Heart left ventricle (tissue), 16 donors: ENCODE measurements around the gene CLDN16. TPM values are rescaled to one million over a fixed set of nuclear protein-coding genes. Genes with fewer than 3 reads are reported as not detected.

ENCODE experiments used
- ATAC-seq, 4 donors: fragments of 200-7000 bp; cut with Tn5 transposase; one replicate each; pipeline ENCODE4 v1.9.1; 2020 to 2022; ENCODE audit warnings: moderate library complexity in 4 of 4, mild to moderate bottlenecking in 3 of 4, moderate number of reproducible peaks in 1 of 4
- DNase-seq, 5 donors: peaks; one replicate each; pipeline ENCODE4 v3.0.0-alpha.2; 2020
- H3K27ac ChIP-seq, 12 donors: fragments of 200-600 bp; sonication (generic) in 4 of 12; one replicate each; pipeline versions ENCODE4 v1.5.0 to v1.8.0; 2016 to 2022; ENCODE audit warnings: mild to moderate bottlenecking in 2 of 12
- H3K27me3 ChIP-seq, 9 donors: fragments of 200-600 bp; sonication (generic) in 2 of 9; one replicate each; pipeline versions ENCODE4 v1.5.1 to v1.8.0; 2016 to 2022; ENCODE audit warnings: mild to moderate bottlenecking in 3 of 9
- H3K36me3 ChIP-seq, 9 donors: fragments of 200-600 bp; sonication (generic) in 2 of 9; one replicate each; pipeline versions ENCODE4 v1.5.0 to v1.8.0; 2018 to 2022; ENCODE audit warnings: mild to moderate bottlenecking in 2 of 9
- H3K4me1 ChIP-seq, 12 donors: fragments of 200-600 bp; sonication (generic) in 4 of 12; one replicate each; pipeline versions ENCODE4 v1.5.0 to v1.8.0; 2016 to 2022; ENCODE audit warnings: mild to moderate bottlenecking in 3 of 12
- H3K4me3 ChIP-seq, 12 donors: fragments of 200-600 bp; sonication (generic) in 4 of 12; one replicate each; pipeline versions ENCODE4 v1.5.0 to v1.8.0; 2017 to 2022; ENCODE audit warnings: mild to moderate bottlenecking in 9 of 12, moderate library complexity in 4 of 12
- H3K9me3 ChIP-seq, 12 donors: fragments of 200-600 bp; sonication (generic) in 4 of 12; one replicate each; pipeline versions ENCODE4 v1.5.0 to v1.8.0; 2016 to 2022; ENCODE audit warnings: mild to moderate bottlenecking in 1 of 12
- POLR2A ChIP-seq, 2 donors: fragments of 450-650 bp; IDR thresholded peaks; one replicate each; pipeline ENCODE4 v1.6.1; 2017; ENCODE audit warnings: antibody characterized with exemption in 2 of 2, mild to moderate bottlenecking in 2 of 2, moderate library complexity in 2 of 2
- WGBS, 4 donors: extraction: QIAGEN DNeasy Blood & Tissue Kit in 2 of 4; methylation state at CpG; one replicate each; pipeline versions ENCODE4 v1.1.5 to v1.1.7; 2013 to 2018; 5-methylcytosine and 5-hydroxymethylcytosine counted together
- intact Hi-C, 10 donors: fragments of 100-400 bp; cut with DNase I; formaldehyde crosslinking; loops; one replicate each; pipeline versions ENCODE4 v1.11.1 to v1.14.2; 2022
- polyA plus RNA-seq, 2 donors: library from polyadenylated mRNA; stranded (reverse); fragments of 200-250 nt; gene quantifications; one replicate each; pipeline ENCODE4 v1.2.3, GENCODE V29; 2013
- total RNA-seq, 9 donors: library from RNA; depleted of rRNA in 2 of 9; stranded (reverse); fragments of >200 nt in 2 of 9; fragmentation: NEBNext Ultra II Directional in 3 of 9; extraction: Animal tissue kit (Norgen Biotek cat#: 25700) in 3 of 9; gene quantifications; one replicate each; pipeline versions ENCODE4 v1.1.0 to v1.2.4, GENCODE V29; 2016 to 2023
- TF ChIP-seq, protein P1 (sequence below), 12 donors: fragments of 200-600 bp; sonication (generic) in 4 of 12; IDR thresholded peaks; one replicate each; pipeline versions ENCODE4 v1.5.0 to v1.8.0; 2018 to 2022; ENCODE audit warnings: antibody characterized with exemption in 12 of 12, mild to moderate bottlenecking in 5 of 12
- donor health status: ischemic (EF 13 %, LVEDD 7.1; RV severe dilation, severe dysfunction).
- donor health status: healthy with polysubstance abuse.
- donor health status: DM: no; HTN: yes; CAD: no.
- donor health status: DM: no; HTN: no; CAD: no.
- donor health status: ischemic (EF 25% LVEDD 6.9; RV normal size, moderate dysfunction).
- donor health status: ischemic (EF 25% LVEDD 5.7; RV mildly dilated, moderate dysfunction).
- donor health status: healthy.
- donor health status: DM: yes; HTN: yes; CAD: no.
- donor health status: ischemic (EF 35%, LVEDD 5.7; RV mildly dilated, moderate dysfunction).
- donor health status: nonischemic (EF 11% LVEDD 7.7; RV severe dilation, severe dysfunction).
- donor health status: DM: yes; HTN: yes; CAD: no.
- donor health status: PGD.
- donor health status: ischemic (EF 29% LVEDD 5.4; RV normal size, mild dysfunction).
- donor health status: nonischemic (EF 23%, LVEDD 6.1; RV moderate dilation, normal function).

CLDN16 gene
- total and polyA plus RNA-seq, 11 donors = 0.41 TPM; not detected in 10

DNA sequence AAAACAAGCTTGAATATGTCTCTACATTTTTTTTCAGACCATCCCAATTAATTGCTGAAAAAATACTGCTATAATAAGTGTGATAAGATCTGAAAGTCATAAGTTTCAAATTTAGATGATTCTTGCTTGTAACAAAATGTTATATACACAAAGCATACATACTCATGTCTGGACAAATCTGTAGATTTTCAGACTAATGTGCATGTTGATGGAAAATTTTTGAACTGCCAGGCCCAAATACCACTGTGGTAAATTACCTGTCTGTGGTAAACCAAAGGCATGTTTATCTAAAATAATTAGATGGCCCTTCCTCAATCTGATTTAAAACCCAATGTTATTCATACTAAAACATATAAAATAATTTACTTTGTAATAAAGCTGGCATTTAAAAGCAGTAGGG, 31.7 kb upstream of the CLDN16 start:
- Histone ChIP-seq H3K9me3 (peaks cover 0 to 7% (median 0%) of the 10 kb centered on the region in 12 donors), H3K36me3 (no peaks in the 10 kb centered on the region), H3K4me3 (no peak overlapping the region), H3K27me3 (no peaks in the 10 kb centered on the region), H3K27ac (no peak overlapping the region), H3K4me1 (no peaks in the 10 kb centered on the region)
- no peak for ATAC-seq
- intact Hi-C loops = no loop called here
- no peak for DNase-seq
- TF ChIP-seq, protein P1, sequence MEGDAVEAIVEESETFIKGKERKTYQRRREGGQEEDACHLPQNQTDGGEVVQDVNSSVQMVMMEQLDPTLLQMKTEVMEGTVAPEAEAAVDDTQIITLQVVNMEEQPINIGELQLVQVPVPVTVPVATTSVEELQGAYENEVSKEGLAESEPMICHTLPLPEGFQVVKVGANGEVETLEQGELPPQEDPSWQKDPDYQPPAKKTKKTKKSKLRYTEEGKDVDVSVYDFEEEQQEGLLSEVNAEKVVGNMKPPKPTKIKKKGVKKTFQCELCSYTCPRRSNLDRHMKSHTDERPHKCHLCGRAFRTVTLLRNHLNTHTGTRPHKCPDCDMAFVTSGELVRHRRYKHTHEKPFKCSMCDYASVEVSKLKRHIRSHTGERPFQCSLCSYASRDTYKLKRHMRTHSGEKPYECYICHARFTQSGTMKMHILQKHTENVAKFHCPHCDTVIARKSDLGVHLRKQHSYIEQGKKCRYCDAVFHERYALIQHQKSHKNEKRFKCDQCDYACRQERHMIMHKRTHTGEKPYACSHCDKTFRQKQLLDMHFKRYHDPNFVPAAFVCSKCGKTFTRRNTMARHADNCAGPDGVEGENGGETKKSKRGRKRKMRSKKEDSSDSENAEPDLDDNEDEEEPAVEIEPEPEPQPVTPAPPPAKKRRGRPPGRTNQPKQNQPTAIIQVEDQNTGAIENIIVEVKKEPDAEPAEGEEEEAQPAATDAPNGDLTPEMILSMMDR (IDR thresholded peaks at IDR 0.05) = no peak
- no peak for TF ChIP-seq POLR2A (IDR thresholded peaks at IDR 0.05)

DNA sequence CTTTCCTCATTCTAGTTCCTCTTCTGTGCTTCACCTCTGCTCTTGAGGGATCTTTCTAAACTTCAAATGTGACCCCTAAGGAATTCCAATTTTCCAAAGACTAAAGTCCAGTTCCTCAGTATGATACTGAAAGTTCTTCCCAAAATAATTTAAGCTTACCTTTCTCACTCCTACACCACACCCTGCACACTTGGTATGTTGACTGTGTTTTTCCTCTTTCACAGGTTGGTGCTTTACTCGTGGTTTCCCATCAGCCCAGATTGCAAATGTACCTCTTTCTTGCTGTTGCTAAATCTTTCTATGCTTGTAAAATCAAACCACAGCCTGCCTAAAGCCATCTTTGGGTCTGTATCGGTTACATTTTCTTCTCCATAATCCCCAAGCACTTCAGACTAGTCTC, 30.5 kb upstream of the CLDN16 start:
- peaks cover 0 to 7% (median 0%) of the 10 kb centered on the region in 12 donors for H3K9me3 ChIP-seq
- TF ChIP-seq, protein P1 (IDR thresholded peaks at IDR 0.05) = no peak
- TF ChIP-seq POLR2A (IDR thresholded peaks at IDR 0.05) = no peak
- no peaks in the 10 kb centered on the region for H3K4me1 ChIP-seq
- no peak for DNase-seq
- intact Hi-C loops = no loop called here
- H3K27ac ChIP-seq = no peak overlapping the region
- no peaks in the 10 kb centered on the region for H3K36me3 ChIP-seq
- no peak overlapping the region for H3K4me3 ChIP-seq
- ATAC-seq = no peak
- H3K27me3 ChIP-seq = no peaks in the 10 kb centered on the region
- 63 to 85% (median 77%) methylated on average over 2 of the region's 2 CpGs for WGBS, 4 donors

DNA sequence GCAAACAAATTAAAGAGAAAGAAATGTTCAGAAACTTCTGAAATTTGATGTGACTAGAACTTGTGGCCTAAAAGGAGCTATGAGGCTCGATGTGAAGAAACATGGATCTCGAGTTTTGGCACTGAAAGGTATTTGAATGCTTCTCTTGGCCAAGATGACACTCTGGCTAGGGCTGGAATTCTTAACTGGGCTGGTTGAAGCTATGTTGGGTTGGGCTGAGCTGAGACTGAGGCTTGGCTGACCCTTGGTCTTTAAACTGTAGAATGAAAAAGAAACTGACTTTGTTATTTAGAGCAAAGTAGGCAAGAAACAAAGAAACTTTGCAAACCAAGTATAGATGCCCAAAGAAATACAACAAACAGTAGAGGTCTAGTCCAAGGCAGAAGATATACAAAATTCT, 28.1 kb upstream of the CLDN16 start:
- no peak for DNase-seq
- no peak for ATAC-seq
- Histone ChIP-seq H3K36me3 (no peaks in the 10 kb centered on the region), H3K27me3 (no peaks in the 10 kb centered on the region), H3K27ac (no peak overlapping the region), H3K4me1 (no peaks in the 10 kb centered on the region), H3K9me3 (no peaks in the 10 kb centered on the region), H3K4me3 (no peak overlapping the region)
- intact Hi-C loops = no loop called here
- WGBS, 4 donors = 53 to 74% (median 70%) methylated on average over 2 of the region's 2 CpGs
- TF ChIP-seq, protein P1 (IDR thresholded peaks at IDR 0.05) = no peak
- TF ChIP-seq POLR2A (IDR thresholded peaks at IDR 0.05) = no peak

DNA sequence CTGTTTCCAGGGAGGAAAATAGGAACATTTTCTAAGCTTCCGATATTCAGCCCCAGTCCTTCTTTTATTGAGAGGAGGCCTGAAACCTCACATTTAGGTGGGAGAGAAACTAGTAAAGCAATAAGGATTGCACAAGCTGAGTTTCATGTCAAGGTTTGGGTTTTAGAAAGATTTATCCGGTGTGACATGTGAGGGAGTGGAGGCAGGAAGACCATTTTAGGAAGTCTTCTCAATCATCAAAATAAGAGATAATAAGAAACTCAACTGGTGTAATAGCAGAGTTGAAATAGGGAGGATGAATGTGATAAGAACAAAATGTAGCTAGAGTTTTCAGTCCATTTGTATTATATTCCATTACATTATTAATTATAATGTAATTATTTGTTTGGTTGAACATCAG, 27.7 kb upstream of the CLDN16 start:
- WGBS, 4 donors = 70 to 80% (median 75%) methylated on average over 2 of the region's 2 CpGs
- no peak for TF ChIP-seq POLR2A (IDR thresholded peaks at IDR 0.05)
- TF ChIP-seq, protein P1 (IDR thresholded peaks at IDR 0.05) = no peak
- H3K27me3 ChIP-seq = no peaks in the 10 kb centered on the region
- H3K9me3 ChIP-seq = no peaks in the 10 kb centered on the region
- no peak for ATAC-seq
- intact Hi-C loops = no loop called here
- no peaks in the 10 kb centered on the region for H3K4me1 ChIP-seq
- no peaks in the 10 kb centered on the region for H3K36me3 ChIP-seq
- no peak overlapping the region for H3K4me3 ChIP-seq
- H3K27ac ChIP-seq = no peak overlapping the region
- DNase-seq = no peak
